CD4-positive, CD25-positive, alpha-beta regulatory T cell (primary cell): Measurements from ENCODE around the gene PCDHA4. TPM values are rescaled to one million over a fixed set of nuclear protein-coding genes. Genes with fewer than 3 reads are reported as not detected.
A peak's percentile ranks its signal among the peaks of the same experiment; 100 is the strongest.
"Not testable (repeated sequence)": the region's sequence is repeated elsewhere in the genome, so short reads cannot be mapped to it uniquely, and the experiment has no call there.

ENCODE experiments used
- ATAC-seq, 2 donors: fragments of 150-1000 bp; cut with Tn5 transposase; one replicate each; pipeline ENCODE4 v1.10.0; 2021; ENCODE audit warnings: low read depth in 2 of 2, moderate number of reproducible peaks in 2 of 2, moderate library complexity in 1 of 2
- DNase-seq, 3 donors: peaks; one replicate each; pipeline versions ENCODE4 v3.0.0 to v3.0.0-alpha.2; 2012 to 2022; ENCODE audit warnings: mixed read lengths in 1 of 3
- H3K27ac ChIP-seq: one replicate; pipeline ENCODE4 v1.7.0; 2013; ENCODE audit warnings: mild to moderate bottlenecking, low read length; ENCODE audit not compliant: insufficient read depth, poor library complexity, severe bottlenecking
- H3K27me3 ChIP-seq: one replicate; pipeline ENCODE4 v1.7.0; 2013; ENCODE audit warnings: low read length; ENCODE audit not compliant: control insufficient read depth, insufficient read depth
- H3K36me3 ChIP-seq: one replicate; pipeline ENCODE4 v1.7.0; 2013; ENCODE audit warnings: mild to moderate bottlenecking, low read length, moderate library complexity; ENCODE audit not compliant: control insufficient read depth, insufficient read depth
- H3K4me1 ChIP-seq: 2 replicates; pipeline ENCODE4 v1.7.0; 2013; ENCODE audit warnings: mild to moderate bottlenecking, low read length; ENCODE audit not compliant: insufficient read depth, control insufficient read depth, poor library complexity, severe bottlenecking
- H3K4me3 ChIP-seq: one replicate; pipeline ENCODE4 v1.7.0; 2013; ENCODE audit warnings: low read depth, mild to moderate bottlenecking, low read length, moderate library complexity
- H3K9me3 ChIP-seq, 2 experiments: 1 replicate in 1 of 2; 2 replicates in 1 of 2; pipeline ENCODE4 v1.7.0; 2013; ENCODE audit warnings: low read length in 2 of 2, mild to moderate bottlenecking in 1 of 2, moderate library complexity in 1 of 2; ENCODE audit not compliant: control insufficient read depth in 2 of 2
- H3K27ac Mint-ChIP-seq, 3 donors: one replicate each; pipeline ENCODE4 v1.8.0; 2020 to 2022; ENCODE audit warnings: mild to moderate bottlenecking in 3 of 3, mixed read lengths in 3 of 3, moderate library complexity in 2 of 3
- H3K27me3 Mint-ChIP-seq: one replicate; pipeline ENCODE4 v1.8.0; 2022; ENCODE audit warnings: mild to moderate bottlenecking, mixed read lengths
- H3K36me3 Mint-ChIP-seq: one replicate; pipeline ENCODE4 v1.8.0; 2020; ENCODE audit warnings: mixed read lengths
- H3K4me1 Mint-ChIP-seq, 4 donors: one replicate each; pipeline ENCODE4 v1.8.0; 2020 to 2022; ENCODE audit warnings: mixed read lengths in 4 of 4, mild to moderate bottlenecking in 1 of 4
- H3K4me3 Mint-ChIP-seq, 4 donors: one replicate each; pipeline ENCODE4 v1.8.0; 2020 to 2022; ENCODE audit warnings: mild to moderate bottlenecking in 4 of 4, mixed read lengths in 4 of 4, moderate library complexity in 3 of 4
- H3K9me3 Mint-ChIP-seq, 7 donors: one replicate each; pipeline ENCODE4 v1.8.0; 2020 to 2022; ENCODE audit warnings: mixed read lengths in 7 of 7, mild to moderate bottlenecking in 3 of 7, moderate library complexity in 2 of 7
- polyA plus RNA-seq, 4 donors: library from polyadenylated mRNA; unstranded; fragments of 300-500 nt; fragmentation: Illumina TruSeq; gene quantifications; one replicate each; pipeline ENCODE4 v1.2.3, GENCODE V29; 2021
- total RNA-seq: library from RNA; stranded (reverse); gene quantifications from one replicate; pipeline ENCODE4 v1.2.3, GENCODE V29; 2022

PCDHA4 gene
- not detected for total RNA-seq
- polyA plus RNA-seq, result not detected

- Histone ChIP-seq H3K4me1 (no peaks in the 10 kb centered on the region), H3K36me3 (no peaks in the 10 kb centered on the region), H3K27ac (no peak within 1 kb of the TSS), H3K9me3 (peaks cover 8 to 36% of the 10 kb centered on the region in 2 experiments), H3K27me3 (peaks cover 3% of the 10 kb centered on the region), H3K4me3 (no peak within 1 kb of the TSS)
- Mint-ChIP-seq H3K36me3 (no peaks in the 10 kb centered on the region), H3K4me3 (no peak within 1 kb of the TSS), H3K27me3 (peaks cover 12% of the 10 kb centered on the region), H3K27ac (no peak within 1 kb of the TSS), H3K9me3 (peaks cover 0 to 48% (median 14%) of the 10 kb centered on the region in 7 donors), H3K4me1 (no peaks in the 10 kb centered on the region)
- DNase-seq (peak in 1 of 3 donors; percentile 8), ATAC-seq (no peak)
These were observed at the start of gene PCDHA4 for GRCh38 chr5:140806834-140807775. TSS of gene PCDHA4 (plus strand) at chr5:140807068.

- no peaks in the 10 kb centered on the region for H3K27me3 ChIP-seq
- H3K9me3 ChIP-seq, result peaks cover 76 to 86% of the 10 kb centered on the region in 2 experiments
- H3K27ac ChIP-seq, result no peak overlapping the region
- H3K4me3 ChIP-seq, result no peak overlapping the region
- DNase-seq, result no peak
- peaks cover 4 to 71% (median 24%) of the 10 kb centered on the region in 7 donors for H3K9me3 Mint-ChIP-seq
- no peaks in the 10 kb centered on the region for H3K36me3 ChIP-seq
- H3K4me1 Mint-ChIP-seq, result no peaks in the 10 kb centered on the region
- ATAC-seq, result no peak
- no peaks in the 10 kb centered on the region for H3K27me3 Mint-ChIP-seq
- H3K4me3 Mint-ChIP-seq, result no peak overlapping the region
- no peaks in the 10 kb centered on the region for H3K4me1 ChIP-seq
- H3K27ac Mint-ChIP-seq, result no peak overlapping the region
- no peaks in the 10 kb centered on the region for H3K36me3 Mint-ChIP-seq
These were observed 42.5 kb upstream of the PCDHA4 start for GRCh38 chr5:140764177-140764973.

GRCh38 chr5:140767444-140767843, 39.4 kb upstream of the PCDHA4 start:
- Mint-ChIP-seq H3K9me3 (peaks cover 4 to 67% (median 20%) of the 10 kb centered on the region in 7 donors), H3K4me3 (no peak overlapping the region), H3K4me1 (no peaks in the 10 kb centered on the region), H3K36me3 (no peaks in the 10 kb centered on the region), H3K27me3 (no peaks in the 10 kb centered on the region), H3K27ac (no peak overlapping the region)
- Histone ChIP-seq H3K9me3 (peaks cover 71 to 94% of the 10 kb centered on the region in 2 experiments), H3K36me3 (no peaks in the 10 kb centered on the region), H3K4me1 (no peaks in the 10 kb centered on the region), H3K27me3 (no peaks in the 10 kb centered on the region), H3K4me3 (no peak overlapping the region), H3K27ac (no peak overlapping the region)
- no peak for ATAC-seq
- no peak for DNase-seq

- H3K4me1 Mint-ChIP-seq, result no peaks in the 10 kb centered on the region
- Histone ChIP-seq H3K27ac (no peak overlapping the region), H3K27me3 (no peaks in the 10 kb centered on the region), H3K9me3 (peaks cover 39 to 67% of the 10 kb centered on the region in 2 experiments), H3K36me3 (no peaks in the 10 kb centered on the region), H3K4me1 (no peaks in the 10 kb centered on the region), H3K4me3 (no peak overlapping the region)
- ATAC-seq (no peak), DNase-seq (no peak)
- peaks cover 4% of the 10 kb centered on the region for H3K36me3 Mint-ChIP-seq
- no peak overlapping the region for H3K27ac Mint-ChIP-seq
- peaks cover 4% of the 10 kb centered on the region for H3K27me3 Mint-ChIP-seq
- no peak overlapping the region for H3K4me3 Mint-ChIP-seq
- peaks cover 0 to 72% (median 16%) of the 10 kb centered on the region in 7 donors for H3K9me3 Mint-ChIP-seq
These were observed 26.4 kb upstream of the PCDHA4 start for GRCh38 chr5:140780512-140780911.

GRCh38 chr5:140785905-140786686, 20.8 kb upstream of the PCDHA4 start, which contains the start of gene PCDHA1:
TSS of gene PCDHA1 (plus strand) at chr5:140786140.
- no peak within 1 kb of the TSS for H3K27ac Mint-ChIP-seq
- H3K36me3 Mint-ChIP-seq, result no peaks in the 10 kb centered on the region
- Histone ChIP-seq H3K27ac (no peak within 1 kb of the TSS), H3K36me3 (no peaks in the 10 kb centered on the region), H3K4me1 (no peaks in the 10 kb centered on the region), H3K27me3 (peaks cover 3% of the 10 kb centered on the region), H3K9me3 (peaks cover 31 to 78% of the 10 kb centered on the region in 2 experiments), H3K4me3 (no peak within 1 kb of the TSS)
- H3K27me3 Mint-ChIP-seq, result peaks cover 9% of the 10 kb centered on the region
- H3K9me3 Mint-ChIP-seq, result peaks cover 4 to 53% (median 16%) of the 10 kb centered on the region in 7 donors
- no peak for ATAC-seq
- H3K4me1 Mint-ChIP-seq, result no peaks in the 10 kb centered on the region
- no peak within 1 kb of the TSS for H3K4me3 Mint-ChIP-seq
- peak in 1 of 3 donors; percentile 4 for DNase-seq

- not testable (repeated sequence) for H3K27ac Mint-ChIP-seq, ATAC-seq, H3K36me3 ChIP-seq, H3K27me3 ChIP-seq, H3K36me3 Mint-ChIP-seq, H3K4me3 Mint-ChIP-seq, H3K4me1 ChIP-seq, H3K27ac ChIP-seq, DNase-seq, H3K4me3 ChIP-seq, H3K4me1 Mint-ChIP-seq, H3K27me3 Mint-ChIP-seq
- H3K9me3 Mint-ChIP-seq, result peaks cover 5 to 59% (median 16%) of the 10 kb centered on the region in 7 donors
- H3K9me3 ChIP-seq, result peaks cover 28 to 74% of the 10 kb centered on the region in 2 experiments
These were observed 19.4 kb upstream of the PCDHA4 start for GRCh38 chr5:140787422-140787821.

GRCh38 chr5:140787849-140788504, 18.9 kb upstream of the PCDHA4 start:
- H3K4me3 ChIP-seq, H3K27ac ChIP-seq, H3K36me3 Mint-ChIP-seq, DNase-seq, H3K36me3 ChIP-seq, H3K27me3 ChIP-seq, H3K27me3 Mint-ChIP-seq, H3K27ac Mint-ChIP-seq, H3K4me3 Mint-ChIP-seq, ATAC-seq, H3K4me1 ChIP-seq, H3K4me1 Mint-ChIP-seq: not testable (repeated sequence)
- H3K9me3 ChIP-seq, result peaks cover 32 to 74% of the 10 kb centered on the region in 2 experiments
- peaks cover 5 to 58% (median 15%) of the 10 kb centered on the region in 7 donors for H3K9me3 Mint-ChIP-seq
